Neural cell (in vitro differentiated cells): ENCODE results near the gene PTPRN2.

Experiments used
- EZH2 ChIP-seq: fragments of 200-600, 300-800 bp; shearing (Covaris generic), sonication (generic); IDR thresholded peaks from 2 replicates; pipeline ENCODE4 v1.6.1; 2014; ENCODE audit warnings: antibody characterized with exemption, low read length, borderline replicate concordance, mild to moderate bottlenecking; ENCODE audit not compliant: insufficient read depth, poor library complexity, severe bottlenecking
- RAD21 ChIP-seq: fragments of 450-650 bp; conservative IDR thresholded peaks from 2 replicates; pipeline ENCODE4 v1.6.1; 2014; ENCODE audit warnings: antibody characterized with exemption, mild to moderate bottlenecking, moderate library complexity
- TAF1 ChIP-seq: IDR thresholded peaks from 2 replicates; pipeline ENCODE4 v1.6.1; 2012; ENCODE audit warnings: low read depth
- TF ChIP-seq, protein P1 (sequence below): fragments of 450-650 bp; IDR thresholded peaks from 2 replicates; pipeline ENCODE4 v1.5.1; 2014; ENCODE audit warnings: antibody characterized with exemption, mild to moderate bottlenecking, moderate library complexity; ENCODE audit not compliant: poor library complexity, severe bottlenecking

DNA sequence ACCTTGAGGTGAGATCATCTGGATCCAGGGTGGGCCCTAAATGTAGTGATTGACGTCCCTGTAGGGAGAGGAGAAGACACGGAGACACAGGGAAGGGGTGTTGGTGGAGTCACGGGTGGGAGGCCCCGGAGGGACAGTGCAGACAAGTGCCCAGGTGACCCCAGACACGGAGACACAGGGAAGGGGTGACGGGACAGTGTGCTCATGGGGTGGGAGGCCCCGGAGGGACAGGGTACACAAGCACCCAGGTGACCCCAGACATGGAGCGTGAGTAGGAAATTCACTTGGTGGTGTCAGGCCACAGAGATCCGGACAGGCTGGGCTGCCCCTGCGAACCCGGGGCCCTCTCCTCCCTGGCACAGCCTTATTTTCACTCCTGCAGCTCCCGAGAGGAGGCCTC lies 176.9 kb downstream of the PTPRN2 start:
- TF ChIP-seq EZH2 (no peak), TAF1 (no peak), RAD21 (no peak)
- TF ChIP-seq, protein P1, sequence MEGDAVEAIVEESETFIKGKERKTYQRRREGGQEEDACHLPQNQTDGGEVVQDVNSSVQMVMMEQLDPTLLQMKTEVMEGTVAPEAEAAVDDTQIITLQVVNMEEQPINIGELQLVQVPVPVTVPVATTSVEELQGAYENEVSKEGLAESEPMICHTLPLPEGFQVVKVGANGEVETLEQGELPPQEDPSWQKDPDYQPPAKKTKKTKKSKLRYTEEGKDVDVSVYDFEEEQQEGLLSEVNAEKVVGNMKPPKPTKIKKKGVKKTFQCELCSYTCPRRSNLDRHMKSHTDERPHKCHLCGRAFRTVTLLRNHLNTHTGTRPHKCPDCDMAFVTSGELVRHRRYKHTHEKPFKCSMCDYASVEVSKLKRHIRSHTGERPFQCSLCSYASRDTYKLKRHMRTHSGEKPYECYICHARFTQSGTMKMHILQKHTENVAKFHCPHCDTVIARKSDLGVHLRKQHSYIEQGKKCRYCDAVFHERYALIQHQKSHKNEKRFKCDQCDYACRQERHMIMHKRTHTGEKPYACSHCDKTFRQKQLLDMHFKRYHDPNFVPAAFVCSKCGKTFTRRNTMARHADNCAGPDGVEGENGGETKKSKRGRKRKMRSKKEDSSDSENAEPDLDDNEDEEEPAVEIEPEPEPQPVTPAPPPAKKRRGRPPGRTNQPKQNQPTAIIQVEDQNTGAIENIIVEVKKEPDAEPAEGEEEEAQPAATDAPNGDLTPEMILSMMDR, result no peak
